Mucosa of rectum (tissue), 2 donors: ENCODE results near the gene F2R.
"Not testable (repeated sequence)": the region's sequence is repeated elsewhere in the genome, so short reads cannot be mapped to it uniquely, and the experiment has no call there.

ENCODE experiments used
- H3K27ac ChIP-seq, 2 donors: one replicate each; pipeline ENCODE4 v1.7.0; 2013; ENCODE audit warnings: inconsistent platforms in 2 of 2, low read depth in 2 of 2, low read length in 2 of 2
- H3K27me3 ChIP-seq, 2 donors: one replicate each; pipeline ENCODE4 v1.7.0; 2013; ENCODE audit warnings: low read length in 2 of 2; ENCODE audit not compliant: control insufficient read depth in 2 of 2, insufficient read depth in 2 of 2
- H3K36me3 ChIP-seq, 2 donors: one replicate each; pipeline ENCODE4 v1.7.0; 2013; ENCODE audit warnings: low read length in 2 of 2; ENCODE audit not compliant: control insufficient read depth in 2 of 2, insufficient read depth in 2 of 2
- H3K4me1 ChIP-seq, 2 donors: one replicate each; pipeline ENCODE4 v1.7.0; 2013; ENCODE audit warnings: low read length in 2 of 2, mild to moderate bottlenecking in 1 of 2; ENCODE audit not compliant: control insufficient read depth in 2 of 2, insufficient read depth in 2 of 2
- H3K4me3 ChIP-seq, 2 donors: one replicate each; pipeline ENCODE4 v1.7.0; 2013; ENCODE audit warnings: low read length in 2 of 2
- H3K9ac ChIP-seq, 2 donors: one replicate each; pipeline ENCODE4 v1.7.0; 2013; ENCODE audit warnings: low read length in 2 of 2, low read depth in 1 of 2, mild to moderate bottlenecking in 1 of 2
- H3K9me3 ChIP-seq, 2 donors: one replicate each; pipeline ENCODE4 v1.7.0; 2013; ENCODE audit warnings: low read length in 2 of 2; ENCODE audit not compliant: control insufficient read depth in 2 of 2
- donor health status: healthy.
- donor health status: Normal muscosa, but diverticular disease.

Gene F2R

DNA sequence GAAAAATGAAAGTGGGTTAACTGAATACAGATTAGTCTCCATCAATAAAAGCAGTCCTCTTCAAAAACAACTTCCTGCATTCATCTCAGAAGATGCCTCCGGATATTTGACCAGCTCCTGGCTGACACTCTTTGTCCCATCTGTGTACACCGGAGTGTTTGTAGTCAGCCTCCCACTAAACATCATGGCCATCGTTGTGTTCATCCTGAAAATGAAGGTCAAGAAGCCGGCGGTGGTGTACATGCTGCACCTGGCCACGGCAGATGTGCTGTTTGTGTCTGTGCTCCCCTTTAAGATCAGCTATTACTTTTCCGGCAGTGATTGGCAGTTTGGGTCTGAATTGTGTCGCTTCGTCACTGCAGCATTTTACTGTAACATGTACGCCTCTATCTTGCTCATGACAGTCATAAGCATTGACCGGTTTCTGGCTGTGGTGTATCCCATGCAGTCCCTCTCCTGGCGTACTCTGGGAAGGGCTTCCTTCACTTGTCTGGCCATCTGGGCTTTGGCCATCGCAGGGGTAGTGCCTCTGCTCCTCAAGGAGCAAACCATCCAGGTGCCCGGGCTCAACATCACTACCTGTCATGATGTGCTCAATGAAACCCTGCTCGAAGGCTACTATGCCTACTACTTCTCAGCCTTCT is 16.6 kb downstream of the F2R start:
- Histone ChIP-seq H3K27me3 (no peaks in the 10 kb centered on the region), H3K27ac (peak overlapping the region; percentile 70 to 82), H3K9ac (peak overlapping the region; percentile 34 to 42), H3K4me1 (peaks cover 0 to 2% of the 10 kb centered on the region in 2 donors), H3K9me3 (peaks cover 7 to 15% of the 10 kb centered on the region in 2 donors), H3K4me3 (peak overlapping the region; percentile 34 to 35), H3K36me3 (no peaks in the 10 kb centered on the region)

DNA sequence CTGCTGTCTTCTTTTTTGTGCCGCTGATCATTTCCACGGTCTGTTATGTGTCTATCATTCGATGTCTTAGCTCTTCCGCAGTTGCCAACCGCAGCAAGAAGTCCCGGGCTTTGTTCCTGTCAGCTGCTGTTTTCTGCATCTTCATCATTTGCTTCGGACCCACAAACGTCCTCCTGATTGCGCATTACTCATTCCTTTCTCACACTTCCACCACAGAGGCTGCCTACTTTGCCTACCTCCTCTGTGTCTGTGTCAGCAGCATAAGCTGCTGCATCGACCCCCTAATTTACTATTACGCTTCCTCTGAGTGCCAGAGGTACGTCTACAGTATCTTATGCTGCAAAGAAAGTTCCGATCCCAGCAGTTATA is 17.1 kb downstream of the F2R start:
- Histone ChIP-seq H3K27ac (peak overlapping the region; percentile 70 to 82), H3K9me3 (peaks cover 7 to 15% of the 10 kb centered on the region in 2 donors), H3K36me3 (no peaks in the 10 kb centered on the region), H3K4me3 (peak overlapping the region in 1 of 2 donors; percentile 35), H3K9ac (peak overlapping the region; percentile 6 to 42), H3K4me1 (peaks cover 0 to 3% of the 10 kb centered on the region in 2 donors), H3K27me3 (no peaks in the 10 kb centered on the region)

DNA sequence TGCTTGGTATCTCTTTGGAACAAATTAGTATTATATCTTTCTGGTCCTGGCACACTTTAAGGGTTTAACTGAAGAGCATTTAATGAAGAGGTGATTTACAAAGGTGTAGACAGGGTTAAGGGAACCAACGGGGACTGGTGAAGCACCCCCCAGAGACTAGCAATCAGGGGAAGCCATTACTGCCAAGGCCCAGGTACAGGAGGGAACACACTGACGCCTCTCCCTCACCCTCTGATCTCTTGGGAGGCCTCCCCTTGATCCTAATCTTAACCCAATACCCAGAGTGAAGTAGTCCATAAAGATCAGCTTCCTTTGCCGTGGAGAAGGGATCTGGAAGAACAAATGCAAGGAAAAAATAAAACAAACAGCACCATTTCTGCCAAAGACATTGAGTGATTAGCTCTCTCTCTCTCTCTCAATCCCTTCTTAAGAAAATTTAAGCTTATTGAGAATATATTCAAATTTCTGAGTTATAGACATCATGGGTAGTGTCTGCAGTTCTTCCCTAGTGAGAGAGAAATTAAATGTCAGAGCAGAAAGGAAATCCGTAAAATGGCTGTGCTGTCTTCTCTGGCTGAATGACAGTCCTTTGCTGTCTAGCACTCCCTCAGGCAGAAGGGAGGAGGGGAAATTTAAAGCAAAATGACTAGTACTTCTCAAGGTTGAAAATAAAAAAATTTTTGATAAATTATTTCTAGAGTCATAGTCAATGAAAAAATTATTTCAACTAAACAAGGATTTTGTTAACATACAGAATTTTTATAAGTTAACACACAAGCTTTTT is 20.0 kb downstream of the F2R start:
- H3K9me3 ChIP-seq: peaks cover 0 to under 1% of the 10 kb centered on the region in 2 donors
- H3K36me3 ChIP-seq: no peaks in the 10 kb centered on the region
- H3K4me1 ChIP-seq: peaks cover 3 to 5% of the 10 kb centered on the region in 2 donors
- H3K27ac ChIP-seq: no peak overlapping the region
- no peak overlapping the region for H3K4me3 ChIP-seq
- H3K27me3 ChIP-seq: no peaks in the 10 kb centered on the region
- no peak overlapping the region for H3K9ac ChIP-seq

DNA sequence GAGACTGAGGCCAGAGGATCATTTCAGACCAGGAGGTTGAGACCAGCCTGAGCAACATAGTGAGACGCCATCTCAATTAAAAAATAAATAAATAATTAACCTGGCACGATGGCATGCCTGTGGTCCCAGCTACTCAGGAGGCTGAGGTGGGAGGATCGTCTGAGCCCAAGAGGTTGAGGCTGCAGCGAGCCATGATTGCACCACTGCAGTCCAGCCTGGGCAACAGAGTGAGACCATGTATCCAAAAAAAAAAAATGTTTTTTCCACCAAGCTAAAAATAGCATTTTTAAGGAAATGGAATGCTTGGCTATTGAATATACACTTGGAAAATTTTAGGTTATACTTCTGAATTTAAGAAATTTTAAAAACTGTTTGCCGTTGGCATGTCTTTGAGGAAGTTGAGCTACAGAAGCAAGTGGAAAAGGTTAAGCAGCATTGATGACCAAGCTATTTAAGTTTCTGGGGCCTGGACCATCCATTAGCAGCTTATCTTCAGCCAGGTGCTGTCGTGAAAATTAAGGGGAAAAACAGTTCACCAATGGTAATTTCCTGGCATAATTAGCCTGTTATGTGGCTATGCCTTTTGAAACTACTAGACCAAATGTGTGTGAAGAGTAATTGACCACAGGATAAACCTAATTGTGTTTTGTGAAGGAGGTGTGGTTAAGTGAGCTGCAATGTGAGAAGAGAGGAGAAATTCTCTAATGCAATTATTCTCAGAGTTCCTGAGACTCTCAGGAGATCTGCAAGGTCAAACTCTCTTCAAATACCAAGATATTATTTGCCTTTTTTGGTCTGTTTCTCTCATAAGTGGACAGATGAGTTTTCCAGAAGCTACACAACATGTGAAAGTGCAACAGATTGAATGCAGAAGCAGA is 21.0 kb downstream of the F2R start:
- Histone ChIP-seq H3K36me3 (no peaks in the 10 kb centered on the region), H3K4me1 (peaks cover 3 to 5% of the 10 kb centered on the region in 2 donors), H3K27ac (peak overlapping the region in 1 of 2 donors; percentile 54)

DNA sequence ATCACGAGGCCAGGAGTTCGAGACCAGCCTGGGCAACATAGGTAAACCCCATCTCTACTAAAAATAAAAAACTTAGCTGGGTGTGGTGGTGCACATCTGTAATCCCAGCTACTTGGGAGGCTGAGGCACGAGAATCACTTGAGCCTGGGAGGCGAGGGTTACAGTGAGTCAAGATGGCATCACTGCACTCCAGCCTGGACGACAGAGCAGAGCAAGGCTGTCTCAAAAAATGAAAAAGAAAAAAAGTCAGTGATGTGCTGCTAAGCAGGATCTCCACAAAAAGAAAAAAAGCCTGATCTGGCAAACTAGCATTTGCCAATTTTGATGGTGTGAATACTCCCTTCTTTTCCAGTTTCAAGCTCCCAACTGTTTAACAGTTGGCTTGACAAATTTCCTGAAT is 21.9 kb downstream of the F2R start:
- Histone ChIP-seq H3K27ac (peak overlapping the region; percentile 64 to 76), H3K36me3 (no peaks in the 10 kb centered on the region), H3K9ac (no peak overlapping the region), H3K9me3 (no peaks in the 10 kb centered on the region), H3K27me3 (no peaks in the 10 kb centered on the region), H3K4me3 (no peak overlapping the region), H3K4me1 (peaks cover 2 to 3% of the 10 kb centered on the region in 2 donors)

More for the DNA sequence above, 21.0 kb downstream of the F2R start:
- no peaks in the 10 kb centered on the region for H3K9me3 ChIP-seq
- H3K4me3 ChIP-seq: no peak overlapping the region
- no peak overlapping the region for H3K9ac ChIP-seq
- H3K27me3 ChIP-seq: no peaks in the 10 kb centered on the region

DNA sequence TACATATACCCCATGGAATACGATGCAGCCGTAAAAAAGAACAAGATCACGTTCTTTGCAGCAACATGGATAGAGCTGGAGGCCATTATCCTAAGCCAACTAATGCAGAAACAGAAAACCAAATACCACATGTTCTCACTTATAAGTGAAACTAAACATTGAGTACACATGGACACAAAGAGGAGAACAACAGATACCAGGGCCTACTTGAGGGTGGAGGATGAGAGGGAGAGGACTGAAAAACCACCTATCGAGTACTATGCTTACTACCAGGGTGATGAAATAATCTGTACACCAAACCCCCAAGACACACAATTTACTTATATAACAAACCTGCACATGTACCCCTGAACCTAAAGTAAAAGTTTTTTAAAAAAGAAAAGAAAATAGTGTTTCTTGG is 25.6 kb downstream of the F2R start:
- H3K27ac ChIP-seq, H3K4me1 ChIP-seq, H3K4me3 ChIP-seq, H3K36me3 ChIP-seq, H3K9ac ChIP-seq, H3K27me3 ChIP-seq, H3K9me3 ChIP-seq: not testable (repeated sequence)

DNA sequence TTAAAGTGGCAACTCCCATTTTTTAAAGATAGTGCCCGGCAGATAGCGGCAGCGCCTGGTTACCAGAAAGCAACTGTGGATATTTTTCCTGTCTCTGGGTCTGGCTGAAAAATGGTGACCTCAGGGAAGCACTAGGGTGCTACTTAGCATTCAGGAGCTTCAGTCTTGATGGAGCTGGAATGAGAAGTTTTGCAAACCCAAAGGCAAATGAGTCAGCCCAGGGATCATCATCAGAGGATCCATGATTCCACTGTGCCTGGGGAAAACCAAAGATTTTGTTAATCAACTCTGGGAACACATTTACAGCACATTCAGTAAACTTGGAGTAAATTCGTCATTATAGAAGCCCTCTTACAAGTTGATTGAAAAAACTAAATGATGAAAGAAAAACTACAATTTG is 26.7 kb downstream of the F2R start:
- no peak overlapping the region for H3K27ac ChIP-seq
- H3K4me1 ChIP-seq: peaks cover 2 to 3% of the 10 kb centered on the region in 2 donors
- H3K36me3 ChIP-seq: no peaks in the 10 kb centered on the region
- no peaks in the 10 kb centered on the region for H3K9me3 ChIP-seq
- no peak overlapping the region for H3K4me3 ChIP-seq
- H3K27me3 ChIP-seq: no peaks in the 10 kb centered on the region
- H3K9ac ChIP-seq: no peak overlapping the region

DNA sequence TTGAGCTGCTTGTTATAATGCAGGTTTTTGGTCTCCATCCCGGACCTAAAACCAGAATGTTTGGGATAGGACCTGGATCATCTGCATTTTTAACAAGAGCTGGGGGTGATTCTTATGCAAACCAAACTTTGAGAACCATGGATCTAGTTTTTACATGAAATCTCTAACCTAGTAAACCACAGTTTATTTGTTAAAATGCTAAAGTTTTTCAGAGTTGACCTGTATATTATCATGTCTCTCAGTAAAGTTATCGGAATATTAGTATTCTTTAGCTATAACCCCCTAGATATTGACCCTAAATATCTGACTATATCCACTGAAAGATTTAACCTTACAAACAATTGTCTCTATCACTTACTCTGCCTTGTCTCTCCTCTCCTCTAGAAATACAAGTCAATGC is 28.7 kb downstream of the F2R start:
- Histone ChIP-seq H3K27me3 (no peaks in the 10 kb centered on the region), H3K9me3 (no peaks in the 10 kb centered on the region), H3K4me3 (no peak overlapping the region), H3K4me1 (no peaks in the 10 kb centered on the region), H3K27ac (no peak overlapping the region), H3K9ac (no peak overlapping the region), H3K36me3 (no peaks in the 10 kb centered on the region)

DNA sequence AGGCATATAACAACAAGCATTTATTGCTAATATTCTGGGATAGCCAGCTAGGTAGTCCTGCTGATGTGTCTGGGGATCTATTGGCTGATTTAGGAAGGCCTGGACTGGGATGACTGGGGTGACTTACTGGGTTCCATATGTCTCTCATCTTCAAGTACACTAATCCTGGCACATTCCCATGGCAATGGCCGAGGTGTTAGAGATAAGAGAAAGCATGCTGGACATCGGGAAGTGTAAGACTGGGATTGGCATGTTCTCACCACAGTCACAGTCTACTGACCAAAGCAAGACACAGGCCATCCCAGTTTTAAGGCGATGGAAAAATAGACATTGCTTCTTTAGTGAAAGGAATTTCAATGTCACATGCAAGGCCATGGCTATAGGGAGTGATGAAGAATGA is 29.7 kb downstream of the F2R start:
- no peaks in the 10 kb centered on the region for H3K27me3 ChIP-seq
- H3K4me3 ChIP-seq: no peak overlapping the region
- no peaks in the 10 kb centered on the region for H3K9me3 ChIP-seq
- no peak overlapping the region for H3K27ac ChIP-seq
- H3K9ac ChIP-seq: no peak overlapping the region
- no peaks in the 10 kb centered on the region for H3K36me3 ChIP-seq
- no peaks in the 10 kb centered on the region for H3K4me1 ChIP-seq

DNA sequence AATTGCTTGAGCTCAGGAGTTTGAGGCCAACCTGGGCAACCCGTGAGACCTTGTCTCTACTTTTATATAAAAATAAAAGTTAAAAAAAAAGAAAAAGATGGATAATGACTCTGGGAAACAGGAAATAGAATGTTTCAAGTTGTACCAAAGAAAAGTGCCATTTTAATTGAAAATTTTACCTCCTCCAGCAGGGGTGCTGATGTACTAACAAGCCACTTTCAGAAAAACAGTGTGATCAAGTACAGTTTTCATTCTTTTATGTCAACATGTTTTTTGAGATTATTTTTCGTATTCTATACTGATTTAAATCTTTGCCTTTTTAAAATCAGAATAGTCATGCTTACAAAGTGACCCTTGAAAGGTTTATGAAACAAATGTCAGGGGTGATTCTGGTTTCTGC is 30.8 kb downstream of the F2R start:
- Histone ChIP-seq H3K27me3 (no peaks in the 10 kb centered on the region), H3K9me3 (no peaks in the 10 kb centered on the region), H3K9ac (no peak overlapping the region), H3K27ac (no peak overlapping the region), H3K36me3 (no peaks in the 10 kb centered on the region), H3K4me3 (no peak overlapping the region), H3K4me1 (no peaks in the 10 kb centered on the region)
